Measurements from ENCODE around the gene RPAP2. TPM values are rescaled to one million over a fixed set of nuclear protein-coding genes. Genes with fewer than 3 reads are reported as not detected.

Gene RPAP2
- total and polyA plus RNA-seq, 7 experiments from 2014 or later = 21.3 to 50.7 (median 29.6) TPM

Other genes starting within 250 kb of the RPAP2 start
- gene SETSIP, start 223.6 kb upstream of the RPAP2 start, total RNA-seq = not detected
- not detected for gene SETSIP, start 223.6 kb upstream of the RPAP2 start, polyA plus RNA-seq
- 10 to 100 TPM in 1 of 5 experiments, 1 to 10 TPM in 4; 2.4 to 11.4 (median 5.3) TPM for gene BTBD8, start 218.7 kb upstream of the RPAP2 start, total RNA-seq
- gene BTBD8, start 218.7 kb upstream of the RPAP2 start, polyA plus RNA-seq = 1 to 10 TPM; 1.7 to 1.9 TPM
- not detected for gene C1orf146, start 81.1 kb upstream of the RPAP2 start, total RNA-seq
- not detected for gene C1orf146, start 81.1 kb upstream of the RPAP2 start, polyA plus RNA-seq
- 10 to 100 TPM; 13.9 to 27.0 (median 14.3) TPM for gene GLMN, start 72 bp upstream of the RPAP2 start, total RNA-seq
- 1 to 10 TPM; 8.6 to 9.7 TPM for gene GLMN, start 72 bp upstream of the RPAP2 start, polyA plus RNA-seq
- gene GFI1, start 187.9 kb downstream of the RPAP2 start, total RNA-seq = 10 to 100 TPM; 11.5 to 78.8 (median 29.9) TPM
- gene GFI1, start 187.9 kb downstream of the RPAP2 start, polyA plus RNA-seq = 1 to 10 TPM; 3.3 to 7.9 TPM